ENCODE measurements around the gene PPM1G.

Gene PPM1G

DNA sequence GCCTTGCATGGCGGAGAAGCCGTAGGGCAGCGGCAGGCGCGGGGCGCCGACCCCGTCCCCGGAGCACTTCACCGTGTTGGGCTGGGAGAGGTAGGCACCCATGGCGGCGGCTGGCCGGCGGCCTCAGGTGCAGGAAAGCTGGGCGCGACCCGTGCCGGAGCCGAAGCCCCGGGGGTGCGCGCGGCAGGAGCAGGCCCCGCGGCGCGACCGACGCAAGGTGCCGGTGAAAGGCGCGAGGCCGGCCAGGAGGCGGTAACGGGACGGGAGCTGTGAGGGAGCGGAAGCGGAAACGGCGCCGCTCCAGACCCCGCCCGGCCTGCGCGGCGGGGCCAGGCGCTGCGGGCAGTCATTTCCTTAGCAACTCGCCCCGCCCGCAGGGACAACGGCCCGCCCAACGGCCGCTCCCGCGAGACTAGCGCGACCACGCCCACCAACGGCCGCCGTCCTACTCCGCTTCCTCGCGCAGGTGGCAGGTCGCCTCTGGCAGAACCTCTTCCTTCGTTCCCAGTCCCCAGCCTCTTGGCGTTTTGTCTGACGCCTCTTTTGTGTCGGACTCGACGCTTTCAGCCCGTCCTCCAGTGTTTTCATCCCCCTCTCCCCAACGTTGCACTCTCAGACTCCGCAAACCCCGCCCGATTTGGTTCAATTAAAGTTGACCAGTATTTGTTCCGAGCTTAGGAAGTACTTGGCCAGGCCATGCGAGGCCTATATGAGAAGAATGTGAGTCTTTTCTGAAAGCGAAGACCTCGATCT lies at the start of gene PPM1G:
Gene PPM1G (minus strand): TSS at position 271 of the 753 bp plus-strand sequence. CDS start 169 bp downstream, at position 102.
- peaks cover 7% of the 10 kb centered on the region for H3K27me3 Mint-ChIP-seq (ENCODE audit: low read depth)
- peaks cover 14% of the 10 kb centered on the region for H3K36me3 Mint-ChIP-seq (ENCODE audit: low read depth)
- H3K9me3 Mint-ChIP-seq, result no peaks in the 10 kb centered on the region
- peak within 1 kb of the TSS; percentile 84 for H3K4me3 Mint-ChIP-seq
- H3K4me1 Mint-ChIP-seq (ENCODE audit: low read depth), result peaks cover 28% of the 10 kb centered on the region
- peak within 1 kb of the TSS; percentile 96 for H3K27ac Mint-ChIP-seq

GRCh38 chr2:27453968-27454367 lies 44.6 kb upstream of the PPM1G start:
- H3K27ac Mint-ChIP-seq, result no peak overlapping the region
- H3K36me3 Mint-ChIP-seq (ENCODE audit: low read depth), result peaks cover 7% of the 10 kb centered on the region
- no peak overlapping the region for H3K4me3 Mint-ChIP-seq
- H3K27me3 Mint-ChIP-seq (ENCODE audit: low read depth), result no peaks in the 10 kb centered on the region
- H3K4me1 Mint-ChIP-seq (ENCODE audit: low read depth), result no peaks in the 10 kb centered on the region
- H3K9me3 Mint-ChIP-seq, result no peaks in the 10 kb centered on the region

DNA sequence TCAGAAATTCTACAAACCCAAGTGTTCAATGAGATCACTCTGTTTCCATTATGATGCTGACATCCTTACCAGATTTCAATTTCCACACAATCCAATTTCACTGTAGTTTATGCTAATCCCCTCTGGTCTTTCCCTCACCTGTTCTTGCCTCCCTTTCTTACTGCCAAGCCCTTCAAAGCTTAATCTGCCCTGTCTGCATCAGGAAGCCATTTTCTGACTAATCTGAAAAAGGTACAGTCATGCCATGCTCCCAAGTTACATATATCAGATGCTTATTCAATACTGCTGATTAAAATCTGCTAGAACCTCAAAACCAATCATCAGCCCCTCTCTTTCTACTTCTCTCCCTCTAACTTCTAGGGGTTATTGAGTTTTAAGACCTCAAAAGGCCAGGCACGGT lies 41.7 kb upstream of the PPM1G start:
- Mint-ChIP-seq H3K9me3 (no peaks in the 10 kb centered on the region), H3K27ac (no peak overlapping the region), H3K27me3 (ENCODE audit: low read depth) (no peaks in the 10 kb centered on the region), H3K4me3 (no peak overlapping the region), H3K36me3 (ENCODE audit: low read depth) (peaks cover 16% of the 10 kb centered on the region), H3K4me1 (ENCODE audit: low read depth) (peaks cover under 1% of the 10 kb centered on the region)

GRCh38 chr2:27448381-27448780 lies 39.0 kb upstream of the PPM1G start:
- H3K36me3 Mint-ChIP-seq (ENCODE audit: low read depth), result peaks cover 14% of the 10 kb centered on the region
- no peak overlapping the region for H3K27ac Mint-ChIP-seq
- H3K27me3 Mint-ChIP-seq (ENCODE audit: low read depth), result no peaks in the 10 kb centered on the region
- no peak overlapping the region for H3K4me3 Mint-ChIP-seq
- no peaks in the 10 kb centered on the region for H3K9me3 Mint-ChIP-seq
- H3K4me1 Mint-ChIP-seq (ENCODE audit: low read depth), result peaks cover 7% of the 10 kb centered on the region

DNA sequence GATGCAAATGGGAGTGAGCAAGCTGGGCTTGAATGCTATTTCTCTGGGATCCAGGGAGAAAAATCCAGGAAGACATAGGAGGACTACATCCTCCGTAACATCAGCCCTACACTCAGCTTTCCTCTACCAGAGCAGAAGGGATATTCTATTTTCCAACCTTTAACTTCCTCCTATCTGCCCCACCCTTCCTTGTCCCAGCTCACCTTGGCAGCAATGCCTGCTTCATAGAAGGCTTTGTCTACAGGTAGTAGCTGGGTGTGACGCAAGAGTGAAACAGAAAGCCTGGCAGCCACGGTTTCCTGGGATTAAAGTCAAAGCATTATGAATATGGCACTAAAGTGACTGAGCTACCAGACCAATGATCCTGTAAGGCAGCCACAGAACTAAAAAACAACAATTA lies 36.7 kb upstream of the PPM1G start:
- Mint-ChIP-seq H3K27ac (no peak overlapping the region), H3K9me3 (no peaks in the 10 kb centered on the region), H3K4me1 (ENCODE audit: low read depth) (peaks cover 8% of the 10 kb centered on the region), H3K27me3 (ENCODE audit: low read depth) (no peaks in the 10 kb centered on the region), H3K4me3 (no peak overlapping the region), H3K36me3 (ENCODE audit: low read depth) (peaks cover 19% of the 10 kb centered on the region)

GRCh38 chr2:27445615-27446014 lies 36.2 kb upstream of the PPM1G start:
- Mint-ChIP-seq H3K4me1 (ENCODE audit: low read depth) (peaks cover 8% of the 10 kb centered on the region), H3K9me3 (no peaks in the 10 kb centered on the region), H3K4me3 (no peak overlapping the region), H3K27me3 (ENCODE audit: low read depth) (no peaks in the 10 kb centered on the region), H3K27ac (peak overlapping the region; percentile 15), H3K36me3 (ENCODE audit: low read depth) (peaks cover 21% of the 10 kb centered on the region)

DNA sequence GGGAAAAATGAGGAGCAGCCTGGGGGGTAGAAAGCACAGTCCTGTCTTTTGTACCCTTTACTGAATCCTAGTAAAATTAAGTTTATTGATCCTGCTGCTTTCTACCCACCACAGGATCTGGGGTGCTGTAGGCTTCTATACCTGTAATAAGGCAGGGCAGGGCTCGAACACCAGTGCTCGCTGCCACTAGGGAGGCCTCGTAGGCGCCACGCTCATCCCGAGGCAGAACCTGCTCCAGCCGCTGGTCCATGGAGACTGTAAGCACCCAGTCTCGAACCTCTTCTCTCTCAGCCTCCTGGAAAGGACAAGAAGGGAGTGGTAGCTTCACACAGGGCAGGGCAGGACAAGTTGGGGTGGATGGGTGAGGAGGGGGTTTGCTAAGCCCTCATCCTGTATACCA lies 35.8 kb upstream of the PPM1G start:
- Mint-ChIP-seq H3K4me1 (ENCODE audit: low read depth) (peaks cover 8% of the 10 kb centered on the region), H3K9me3 (no peaks in the 10 kb centered on the region), H3K27ac (no peak overlapping the region), H3K27me3 (ENCODE audit: low read depth) (no peaks in the 10 kb centered on the region), H3K36me3 (ENCODE audit: low read depth) (peaks cover 26% of the 10 kb centered on the region), H3K4me3 (no peak overlapping the region)

DNA sequence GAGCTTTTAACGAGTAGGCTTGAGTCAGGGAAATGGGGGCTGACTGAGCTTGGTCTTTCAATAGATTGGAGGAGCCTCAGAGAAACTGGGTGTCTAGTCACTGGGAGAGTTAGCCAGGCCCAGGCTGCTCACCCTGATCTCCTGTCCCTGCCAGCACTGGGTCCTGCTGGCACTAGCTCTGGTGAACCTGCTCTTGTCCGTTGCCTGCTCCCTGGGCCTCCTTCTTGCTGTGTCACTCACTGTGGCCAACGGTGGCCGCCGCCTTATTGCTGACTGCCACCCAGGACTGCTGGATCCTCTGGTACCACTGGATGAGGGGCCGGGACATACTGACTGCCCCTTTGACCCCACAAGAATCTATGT lies 33.5 kb upstream of the PPM1G start:
- Mint-ChIP-seq H3K9me3 (no peaks in the 10 kb centered on the region), H3K27ac (no peak overlapping the region), H3K4me3 (no peak overlapping the region), H3K27me3 (ENCODE audit: low read depth) (no peaks in the 10 kb centered on the region), H3K36me3 (ENCODE audit: low read depth) (peaks cover 34% of the 10 kb centered on the region), H3K4me1 (ENCODE audit: low read depth) (peaks cover 8% of the 10 kb centered on the region)

DNA sequence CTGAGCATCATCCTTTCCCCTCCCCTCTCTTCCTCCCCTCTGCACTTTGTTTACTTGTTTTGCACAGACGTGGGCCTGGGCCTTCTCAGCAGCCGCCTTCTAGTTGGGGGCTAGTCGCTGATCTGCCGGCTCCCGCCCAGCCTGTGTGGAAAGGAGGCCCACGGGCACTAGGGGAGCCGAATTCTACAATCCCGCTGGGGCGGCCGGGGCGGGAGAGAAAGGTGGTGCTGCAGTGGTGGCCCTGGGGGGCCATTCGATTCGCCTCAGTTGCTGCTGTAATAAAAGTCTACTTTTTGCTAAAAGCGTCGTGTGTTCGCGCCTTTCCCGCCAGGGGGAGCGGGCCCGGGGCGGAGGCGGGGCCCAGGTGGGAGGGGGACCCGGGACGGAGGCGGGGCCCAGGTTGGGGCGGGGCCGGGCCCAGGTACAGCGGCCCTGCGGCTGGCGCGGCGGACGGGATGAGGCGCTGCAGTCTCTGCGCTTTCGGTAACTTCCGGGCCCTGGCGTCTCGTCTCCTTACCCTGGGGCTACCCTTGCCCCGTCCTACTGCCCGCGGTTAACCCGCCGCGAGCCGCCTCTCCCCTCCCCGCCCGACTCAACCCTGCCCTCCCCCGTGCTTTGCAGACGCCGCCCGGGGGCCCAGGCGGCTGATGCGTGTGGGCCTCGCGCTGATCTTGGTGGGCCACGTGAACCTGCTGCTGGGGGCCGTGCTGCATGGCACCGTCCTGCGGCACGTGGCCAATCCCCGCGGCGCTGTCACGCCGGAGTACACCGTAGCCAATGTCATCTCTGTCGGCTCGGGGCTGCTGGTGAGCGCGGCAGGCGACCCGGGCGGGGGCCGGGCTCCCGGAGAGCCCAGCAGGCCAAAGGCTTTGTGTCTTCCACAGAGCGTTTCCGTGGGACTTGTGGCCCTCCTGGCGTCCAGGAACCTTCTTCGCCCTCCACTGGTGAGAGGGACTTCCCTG lies 32.8 kb upstream of the PPM1G start, which contains the start of gene KRTCAP3:
Gene KRTCAP3 (plus strand): TSS at position 424 of the 962 bp plus-strand sequence. CDS start 32 bp downstream, at position 456.
- H3K36me3 Mint-ChIP-seq (ENCODE audit: low read depth), result peaks cover 31% of the 10 kb centered on the region
- no peak within 1 kb of the TSS for H3K4me3 Mint-ChIP-seq
- peaks cover 8% of the 10 kb centered on the region for H3K4me1 Mint-ChIP-seq (ENCODE audit: low read depth)
- no peaks in the 10 kb centered on the region for H3K9me3 Mint-ChIP-seq
- H3K27ac Mint-ChIP-seq, result no peak within 1 kb of the TSS
- H3K27me3 Mint-ChIP-seq (ENCODE audit: low read depth), result no peaks in the 10 kb centered on the region

DNA sequence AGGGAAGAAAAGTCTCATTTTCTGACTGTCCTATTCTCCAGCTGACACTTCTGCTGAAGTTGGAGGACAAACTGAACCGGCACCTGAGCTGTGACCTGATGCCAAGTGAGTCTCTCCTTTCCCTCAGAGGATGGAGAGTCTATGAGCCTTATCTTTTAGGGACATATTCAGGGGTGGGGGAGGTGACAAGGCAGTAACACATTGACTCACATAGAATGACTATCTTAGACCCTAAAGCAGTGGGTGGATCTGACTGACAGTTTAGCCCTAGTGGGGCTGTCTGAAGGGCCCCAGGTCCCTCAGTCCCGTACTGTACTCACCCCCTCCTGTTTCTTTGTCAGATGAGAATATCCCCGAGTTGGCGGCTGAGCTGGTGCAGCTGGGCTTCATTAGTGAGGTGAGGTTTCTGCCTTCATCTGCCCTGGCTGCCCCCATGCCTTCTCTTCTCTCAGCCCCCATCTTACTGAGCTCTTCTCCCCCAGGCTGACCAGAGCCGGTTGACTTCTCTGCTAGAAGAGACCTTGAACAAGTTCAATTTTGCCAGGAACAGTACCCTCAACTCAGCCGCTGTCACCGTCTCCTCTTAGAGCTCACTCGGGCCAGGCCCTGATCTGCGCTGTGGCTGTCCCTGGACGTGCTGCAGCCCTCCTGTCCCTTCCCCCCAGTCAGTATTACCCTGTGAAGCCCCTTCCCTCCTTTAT lies 32.0 kb upstream of the PPM1G start:
- Mint-ChIP-seq H3K4me1 (ENCODE audit: low read depth) (peaks cover 8% of the 10 kb centered on the region), H3K27me3 (ENCODE audit: low read depth) (no peaks in the 10 kb centered on the region), H3K36me3 (ENCODE audit: low read depth) (peaks cover 40% of the 10 kb centered on the region), H3K27ac (no peak overlapping the region), H3K4me3 (no peak overlapping the region), H3K9me3 (no peaks in the 10 kb centered on the region)

- Mint-ChIP-seq H3K4me1 (ENCODE audit: low read depth) (peaks cover 17% of the 10 kb centered on the region), H3K9me3 (no peaks in the 10 kb centered on the region), H3K27ac (no peak overlapping the region), H3K4me3 (no peak overlapping the region), H3K27me3 (ENCODE audit: low read depth) (no peaks in the 10 kb centered on the region), H3K36me3 (ENCODE audit: low read depth) (peaks cover 60% of the 10 kb centered on the region)
Measured at GRCh38 chr2:27435628-27436027, 26.2 kb upstream of the PPM1G start.

- no peaks in the 10 kb centered on the region for H3K9me3 Mint-ChIP-seq
- H3K4me3 Mint-ChIP-seq, result peak overlapping the region; percentile 72
- H3K4me1 Mint-ChIP-seq (ENCODE audit: low read depth), result peaks cover 35% of the 10 kb centered on the region
Measured at GRCh38 chr2:27431395-27431794, 22.0 kb upstream of the PPM1G start.

DNA sequence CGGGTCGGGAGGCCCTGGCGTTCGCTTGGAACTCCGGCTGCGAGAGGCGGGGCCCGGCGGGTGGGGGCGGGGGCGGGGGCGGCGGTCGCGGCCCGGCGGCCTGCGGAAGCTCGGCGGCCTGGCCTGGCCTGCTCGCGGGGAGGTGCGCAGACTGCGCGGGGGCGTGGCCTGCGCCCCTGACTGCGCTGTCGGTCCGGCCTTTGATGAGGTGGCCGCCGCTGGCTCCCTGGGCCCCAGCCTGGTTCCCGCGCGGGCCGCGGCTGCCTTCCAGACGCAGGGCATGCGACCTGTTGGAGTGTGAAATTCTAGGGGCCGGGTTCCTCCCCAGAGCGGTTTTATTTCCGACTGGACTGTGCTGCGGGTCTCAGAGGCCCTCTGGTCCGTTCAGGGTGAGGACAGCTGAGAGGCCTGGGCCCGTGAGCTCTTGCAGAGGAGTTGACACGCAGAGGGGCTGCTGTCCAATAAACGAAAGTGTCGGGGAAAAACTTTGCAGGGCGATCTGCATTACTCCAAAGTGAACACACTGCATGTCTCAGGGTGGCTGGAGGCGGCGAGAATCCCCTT lies 19.7 kb upstream of the PPM1G start:
- Mint-ChIP-seq H3K4me1 (ENCODE audit: low read depth) (peaks cover 32% of the 10 kb centered on the region), H3K27me3 (ENCODE audit: low read depth) (no peaks in the 10 kb centered on the region), H3K27ac (peak overlapping the region; percentile 94), H3K36me3 (ENCODE audit: low read depth) (peaks cover 15% of the 10 kb centered on the region), H3K4me3 (peak overlapping the region; percentile 96), H3K9me3 (no peaks in the 10 kb centered on the region)

More at GRCh38 chr2:27431395-27431794, 22.0 kb upstream of the PPM1G start:
- peaks cover 33% of the 10 kb centered on the region for H3K36me3 Mint-ChIP-seq (ENCODE audit: low read depth)
- peak overlapping the region; percentile 92 for H3K27ac Mint-ChIP-seq
- H3K27me3 Mint-ChIP-seq (ENCODE audit: low read depth), result no peaks in the 10 kb centered on the region

All from T-helper 1 cell treated with Interleukin-12 subunit alpha and Interleukin-12 subunit beta and Interleukin-4 antibody, amounts not matched to agents 30 μg/mL and 1 μg/mL, for 36 hours (primary cell).